HG03175 (cell line): ENCODE measurements around the gene CACNA2D4.
A peak's percentile ranks its signal among the peaks of the same experiment; 100 is the strongest.

Source experiments
- ATAC-seq: cut with Tn5 transposase; IDR thresholded peaks from one replicate; pipeline ENCODE4 v1.9.1; 2021; ENCODE audit warnings: mild to moderate bottlenecking, moderate library complexity; ENCODE audit not compliant: unreplicated experiment

Gene CACNA2D4

DNA sequence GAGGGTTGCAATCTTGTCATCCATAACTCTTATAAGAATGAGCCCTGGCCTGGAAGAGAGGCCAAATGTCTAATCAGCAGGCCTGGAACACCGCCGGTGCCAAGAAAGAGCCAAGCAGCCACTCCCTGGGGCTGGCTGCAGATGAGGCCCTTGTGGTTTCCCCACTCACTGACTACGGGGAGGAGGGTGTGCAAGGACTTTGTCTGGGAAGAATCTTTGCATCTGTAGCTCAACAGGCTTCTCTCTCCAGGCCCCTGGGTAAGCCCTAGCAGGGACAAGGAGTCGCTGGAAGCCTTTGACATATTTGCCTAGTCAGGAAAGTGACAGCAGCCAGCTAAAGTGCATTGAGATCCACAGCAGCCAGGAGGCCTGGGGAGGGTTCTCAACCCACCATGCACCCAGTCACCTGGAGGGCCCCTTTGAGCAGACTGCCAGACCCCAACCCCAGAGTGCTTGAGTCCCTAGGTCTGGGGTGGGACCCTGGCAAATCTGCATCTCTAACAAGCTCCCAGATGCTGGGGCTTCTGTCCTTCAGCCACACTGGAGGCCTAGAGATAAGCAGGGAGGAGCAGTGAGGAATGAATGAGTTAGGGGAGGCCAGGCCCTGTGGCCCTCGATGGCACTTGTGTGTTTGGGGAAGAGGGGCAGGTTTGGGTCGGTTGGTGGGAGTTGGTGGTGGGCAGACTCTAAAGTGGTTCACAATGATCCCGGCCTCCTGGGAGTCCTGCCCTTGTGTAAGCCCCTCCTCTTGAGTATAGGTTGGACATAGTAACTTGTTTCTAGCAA, 112.0 kb downstream of the CACNA2D4 start:
- no peak for ATAC-seq

GRCh38 chr12:1805441-1806081, 112.9 kb downstream of the CACNA2D4 start:
- ATAC-seq: no peak

- peak; percentile 82 for ATAC-seq
Measured at GRCh38 chr12:1804545-1805332, 113.7 kb downstream of the CACNA2D4 start.

- no peak for ATAC-seq
Measured at GRCh38 chr12:1803736-1804135, 114.7 kb downstream of the CACNA2D4 start.

- ATAC-seq: no peak
Measured at GRCh38 chr12:1801303-1801975, 117.0 kb downstream of the CACNA2D4 start.

DNA sequence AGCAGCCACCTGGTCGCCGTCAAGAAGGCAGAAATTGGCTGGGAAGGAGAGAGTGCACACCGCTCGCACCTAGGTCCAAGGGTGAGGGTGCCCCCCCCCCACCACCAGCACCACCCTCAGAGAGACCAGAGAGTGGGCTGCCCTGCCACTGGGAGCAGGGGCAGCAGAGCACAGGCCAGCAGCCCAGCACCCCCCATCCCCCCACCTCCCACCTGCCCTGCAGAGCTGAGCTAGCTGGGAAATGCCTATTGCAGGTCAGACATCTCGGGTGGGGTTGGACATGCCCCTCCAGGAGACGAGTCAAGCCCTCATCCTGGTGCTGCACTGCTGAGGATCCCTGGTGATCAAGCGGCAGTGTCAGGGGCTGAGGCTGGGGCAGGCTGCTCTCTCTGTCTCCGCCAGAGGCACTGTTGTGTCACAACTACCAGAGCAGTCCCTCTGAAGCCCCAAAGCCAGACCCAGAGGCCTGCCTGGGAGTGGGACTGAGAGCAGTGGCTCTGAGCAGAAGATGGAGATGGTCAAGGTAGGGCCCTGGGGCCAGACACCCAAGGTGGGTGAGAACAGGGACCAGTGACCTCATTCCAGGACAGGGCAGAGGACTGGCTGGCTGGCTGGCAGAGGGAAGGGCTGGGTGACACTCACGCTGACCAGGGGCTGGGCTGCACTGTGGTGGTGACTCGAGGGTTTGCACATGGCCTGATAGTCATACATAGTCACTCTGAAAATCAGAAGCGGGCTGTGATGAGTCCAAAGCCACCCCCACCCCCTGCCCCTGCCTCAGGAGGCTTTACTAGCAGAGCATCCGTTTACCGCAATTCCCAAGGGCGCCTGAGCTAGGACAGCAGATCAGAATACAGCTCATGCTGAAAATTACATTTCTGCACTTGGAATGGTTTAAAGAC, 117.8 kb downstream of the CACNA2D4 start:
- no peak for ATAC-seq

- ATAC-seq: no peak
Measured at GRCh38 chr12:1799882-1800400, 118.5 kb downstream of the CACNA2D4 start.

DNA sequence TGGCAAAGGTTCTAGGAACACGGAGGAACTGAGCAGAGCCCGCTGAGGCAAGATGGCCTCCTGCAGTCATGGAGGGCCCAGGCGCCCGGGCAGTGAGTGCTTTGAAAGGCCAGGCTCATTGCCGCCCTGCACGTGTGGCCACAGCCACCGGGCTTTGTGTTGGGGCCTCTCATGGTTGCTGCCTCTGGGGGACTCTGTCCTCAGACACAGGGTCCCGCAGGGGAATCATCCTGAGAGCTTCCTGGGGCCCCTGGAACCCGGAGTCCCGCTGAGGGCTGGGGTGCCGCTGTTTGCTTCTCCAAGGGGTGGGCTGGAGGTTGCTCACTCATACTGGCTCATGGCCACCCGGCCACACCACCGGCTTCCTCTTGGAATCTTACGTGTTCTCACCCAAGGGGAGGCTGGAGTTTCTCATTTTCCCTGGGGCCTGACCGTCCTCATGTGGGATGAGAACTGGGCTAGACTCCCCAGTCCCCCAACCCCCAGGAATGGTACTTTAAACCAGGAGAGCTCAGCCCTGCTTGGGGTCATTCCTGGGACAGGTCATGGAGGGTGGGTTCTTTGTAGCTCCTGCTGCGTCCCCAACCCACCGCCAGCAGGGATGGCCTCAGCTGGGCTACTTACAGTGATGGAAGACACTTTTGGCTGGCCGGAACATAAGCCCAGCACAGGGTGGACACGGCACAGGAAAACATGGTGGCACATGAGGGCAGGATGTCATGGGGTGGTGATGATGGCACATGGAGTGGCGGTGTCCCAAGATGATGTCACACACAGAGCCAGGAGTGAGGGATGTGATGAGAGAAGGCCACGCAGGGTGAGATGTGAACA, 119.2 kb downstream of the CACNA2D4 start:
- no peak for ATAC-seq

- ATAC-seq: no peak
Measured at GRCh38 chr12:1798641-1799020, 119.8 kb downstream of the CACNA2D4 start.

GRCh38 chr12:1797991-1798640, 120.3 kb downstream of the CACNA2D4 start:
- ATAC-seq: no peak

- ATAC-seq: no peak
Measured at GRCh38 chr12:1797011-1797901, 121.2 kb downstream of the CACNA2D4 start.

GRCh38 chr12:1796515-1797010, 121.9 kb downstream of the CACNA2D4 start:
- ATAC-seq: peak; percentile 31

DNA sequence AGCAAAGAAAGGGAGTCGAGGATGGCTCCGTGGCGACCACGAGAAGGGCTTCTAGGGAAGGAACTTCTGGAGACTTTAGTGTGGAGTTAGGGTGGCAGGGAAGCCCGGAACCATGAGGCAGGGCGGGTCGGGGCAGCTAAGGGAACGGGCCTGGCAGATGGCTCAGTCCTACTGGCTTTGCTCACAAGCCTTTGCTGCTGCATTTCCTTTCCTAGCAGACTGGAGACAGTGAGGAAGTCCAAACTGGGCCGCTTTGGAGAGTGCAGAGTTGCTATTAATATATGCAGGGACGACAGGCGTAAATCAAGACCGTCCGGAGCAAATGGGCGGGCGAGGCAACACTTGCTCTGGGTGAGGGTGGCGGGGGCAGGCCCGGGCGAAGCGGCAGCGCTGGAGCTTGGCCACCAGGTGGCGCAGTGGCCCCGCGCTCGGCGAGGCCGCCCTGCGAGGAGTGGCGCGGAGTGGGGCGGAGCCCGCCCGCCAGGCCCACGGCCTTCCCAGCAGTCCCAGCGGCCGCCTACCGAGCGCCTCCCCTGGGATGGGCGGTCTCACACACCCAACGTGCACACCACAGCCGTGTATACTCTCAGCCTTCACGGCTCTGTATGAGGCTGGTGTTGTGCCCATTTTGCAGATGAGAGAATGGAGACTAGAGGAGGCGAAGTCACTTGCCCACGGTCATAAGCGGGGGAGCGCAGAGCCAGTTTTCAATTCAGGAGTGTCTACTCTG, 122.5 kb downstream of the CACNA2D4 start:
- ATAC-seq: peak; percentile 94

DNA sequence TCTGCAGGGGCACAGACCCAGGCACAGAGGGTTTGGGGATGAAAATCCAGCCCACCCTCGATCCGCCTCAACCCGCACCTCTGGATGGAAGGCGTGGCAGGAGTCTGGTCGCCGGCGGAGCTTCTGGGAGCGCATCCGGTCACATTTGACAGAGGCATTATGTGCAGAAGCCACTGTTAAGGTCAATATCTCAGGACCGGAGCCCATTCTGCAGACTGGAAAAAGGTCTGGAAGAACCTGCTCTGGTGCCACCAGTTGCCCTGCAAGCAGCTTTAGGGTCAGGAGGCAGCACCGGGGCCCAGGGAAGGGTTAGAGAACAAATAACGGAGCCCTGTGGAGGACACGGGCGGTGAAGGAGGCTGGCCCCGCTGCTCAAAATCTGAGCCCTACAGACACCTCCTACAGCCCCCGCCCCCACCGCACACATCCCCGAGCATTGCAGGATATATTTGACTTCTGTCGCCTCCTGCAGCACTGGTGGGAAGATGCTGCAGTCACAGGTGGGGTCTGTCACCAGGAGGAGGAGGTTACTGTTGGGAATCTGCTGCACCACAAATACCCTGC, 123.1 kb downstream of the CACNA2D4 start:
- no peak for ATAC-seq

GRCh38 chr12:1794440-1795090, 123.9 kb downstream of the CACNA2D4 start:
- no peak for ATAC-seq
